K562 (cell line): ENCODE results near the gene CTBP2. TPM values are rescaled to one million over a fixed set of nuclear protein-coding genes. Genes with fewer than 3 reads are reported as not detected.

Experiments
- ATAC-seq: fragments of 200-7000 bp; cut with Tn5 transposase; 3 replicates; pipeline ENCODE4 v1.9.1; 2020; ENCODE audit warnings: moderate library complexity
- BruUV-seq: library from RNA; stranded (reverse); fragments of 400-500 nt; replicated peaks from 2 replicates; lab custom pipeline; 2021; lab: Mats Ljungman, UMichigan
- CTCF ChIA-PET: fragments of 300-600 bp; formaldehyde crosslinking; extraction: SDS; loops from one replicate; lab custom pipeline; 2021; ENCODE audit warnings: low intra/inter-chr PET ratio; lab: Yijun Ruan, JAX
- POLR2A ChIA-PET: fragments of 300-600, 350-650 bp; sonication (Branson Sonifier 250); formaldehyde crosslinking; extraction: SDS; loops from one replicate; lab custom pipeline; 2021; ENCODE audit warnings: antibody characterized with exemption, inconsistent platforms; lab: Yijun Ruan, JAX
- DNase-seq, 4 experiments: peaks; one replicate each; pipeline versions ENCODE4 v3.0.0 to v3.0.0-alpha.2; 2011 to 2018; ENCODE audit warnings: low spot score in 3 of 4, mixed read lengths in 3 of 4; ENCODE audit errors: extremely low read depth in 1 of 4
- FAIRE-seq: peaks from 2 replicates; lab custom pipeline; 2011; peaks lifted over from hg19 to GRCh38; lab: Jason Lieb, UNC
- H2AFZ ChIP-seq: 2 replicates; pipeline ENCODE4 v1.6.0; 2011; ENCODE audit warnings: low read depth, low read length, control low read depth, inconsistent platforms
- H3K27ac ChIP-seq: fragments of 200-600 bp; 3 replicates; pipeline ENCODE4 v1.8.0; 2011; ENCODE audit warnings: low read depth, mild to moderate bottlenecking, control low read depth, inconsistent platforms, low read length, moderate library complexity, mixed read lengths; ENCODE audit errors: extremely low read depth
- H3K27me3 ChIP-seq, 2 experiments: fragments of 300-600 bp in 1 of 2; 2 replicates in 1 of 2; 3 replicates in 1 of 2; pipeline versions ENCODE4 v1.6.0 to v1.8.0; 2011; ENCODE audit warnings: inconsistent platforms in 2 of 2, low read length in 2 of 2, mild to moderate bottlenecking in 1 of 2, mixed read lengths in 1 of 2, moderate library complexity in 1 of 2; ENCODE audit not compliant: control insufficient read depth in 2 of 2, insufficient read depth in 2 of 2
- H3K36me3 ChIP-seq: fragments of 300-600 bp; 3 replicates; pipeline ENCODE4 v1.8.0; 2011; ENCODE audit warnings: mild to moderate bottlenecking, low read length, inconsistent platforms; ENCODE audit not compliant: control insufficient read depth, insufficient read depth
- H3K4me1 ChIP-seq, 2 experiments: fragments of 200-600 bp in 1 of 2; replicated peaks in 1 of 2; 2 replicates in 1 of 2; 3 replicates in 1 of 2; pipeline versions ENCODE4 v1.5.1 to v1.8.0; 2011; ENCODE audit warnings: inconsistent platforms in 2 of 2, low read length in 2 of 2, mild to moderate bottlenecking in 1 of 2, mixed read lengths in 1 of 2, moderate library complexity in 1 of 2; ENCODE audit not compliant: control insufficient read depth in 2 of 2, insufficient read depth in 2 of 2
- H3K4me2 ChIP-seq: 2 replicates; pipeline ENCODE4 v1.6.1; 2011; ENCODE audit warnings: low read length, control low read depth, inconsistent platforms, mixed read lengths; ENCODE audit not compliant: insufficient read depth
- H3K4me3 ChIP-seq: fragments of 200-600 bp; sonication (generic), shearing (Covaris generic); 2 replicates; pipeline ENCODE4 v1.5.1; 2016; ENCODE audit warnings: control low read depth, inconsistent platforms
- H3K79me2 ChIP-seq: fragments of 200-600 bp; 3 replicates; pipeline ENCODE4 v1.8.0; 2011; ENCODE audit warnings: low read length, inconsistent platforms; ENCODE audit not compliant: control insufficient read depth, insufficient read depth
- H3K9ac ChIP-seq, 2 experiments: 2 replicates each; pipeline versions ENCODE4 v1.6.0 to v1.6.1; 2011; ENCODE audit warnings: low read depth in 2 of 2, low read length in 2 of 2, control low read depth in 1 of 2, inconsistent platforms in 1 of 2, mild to moderate bottlenecking in 1 of 2, mixed read lengths in 1 of 2; ENCODE audit not compliant: insufficient read depth in 1 of 2
- H3K9me1 ChIP-seq: one replicate; pipeline ENCODE4 v1.6.0; 2011; ENCODE audit warnings: inconsistent platforms, mild to moderate bottlenecking, low read length, moderate library complexity; ENCODE audit not compliant: control insufficient read depth, insufficient read depth
- H3K9me3 ChIP-seq: replicated peaks from 2 replicates; pipeline ENCODE4 v1.5.1; 2011; ENCODE audit warnings: low read depth, low read length, inconsistent platforms; ENCODE audit not compliant: control insufficient read depth, insufficient read depth
- H4K20me1 ChIP-seq: replicated peaks from 2 replicates; pipeline ENCODE4 v1.6.1; 2011; ENCODE audit warnings: low read length, inconsistent platforms, mixed read lengths; ENCODE audit not compliant: control insufficient read depth, insufficient read depth
- FOXJ2 ChIP-seq: fragments of 200-800 bp; sonication (Bioruptor generic); IDR thresholded peaks from 2 replicates; pipeline ENCODE4 v1.6.1; 2016; ENCODE audit warnings: missing genetic modification characterization, missing compliant biosample characterization
- GATAD2B ChIP-seq: fragments of 450-650 bp; IDR thresholded peaks from 2 replicates; pipeline ENCODE4 v1.6.1; 2017; ENCODE audit warnings: mild to moderate bottlenecking, borderline replicate concordance
- MEIS2 ChIP-seq: fragments of 450-650 bp; IDR thresholded peaks from 2 replicates; pipeline ENCODE4 v1.6.1; 2014; ENCODE audit warnings: mild to moderate bottlenecking; ENCODE audit not compliant: partially characterized antibody
- NFIC ChIP-seq: fragments of 450-650 bp; IDR thresholded peaks from 2 replicates; pipeline ENCODE4 v1.6.1; 2017; ENCODE audit warnings: mild to moderate bottlenecking, inconsistent platforms
- POLR3G ChIP-seq: IDR thresholded peaks from 2 replicates; pipeline ENCODE4 v1.6.1; 2011; ENCODE audit not compliant: insufficient read length, insufficient replicate concordance; ENCODE audit errors: extremely low read depth
- TBL1XR1 ChIP-seq, 2 experiments: IDR thresholded peaks; 2 replicates each; pipeline ENCODE4 v1.6.1; 2012; ENCODE audit warnings: improper control_type of control experiment in 2 of 2, low read length in 2 of 2, mild to moderate bottlenecking in 1 of 2
- TGIF2 ChIP-seq: sonication (generic); formaldehyde crosslinking; IDR thresholded peaks from 2 replicates; pipeline ENCODE4 v1.8.1; 2022; ENCODE audit warnings: mild to moderate bottlenecking, missing genetic modification reagents, moderate library complexity
- ZNF398 ChIP-seq: fragments of 250-450 bp; sonication (Bioruptor Pico); IDR thresholded peaks from 2 replicates; pipeline ENCODE4 v1.8.0; 2021; ENCODE audit warnings: moderate library complexity, mild to moderate bottlenecking, inconsistent platforms
- ZNF408 ChIP-seq: fragments of 250-450 bp; sonication (Bioruptor Pico); IDR thresholded peaks from 2 replicates; pipeline ENCODE4 v1.4.0; 2020; ENCODE audit warnings: low read depth, mild to moderate bottlenecking, moderate library complexity
- ZSCAN32 ChIP-seq: fragments of 450-650 bp; formaldehyde crosslinking; IDR thresholded peaks from 2 replicates; pipeline ENCODE4 v1.4.0; 2020; ENCODE audit warnings: mild to moderate bottlenecking, moderate library complexity
- WGBS: fragments of 100-300 bp; shearing (Covaris generic); methylation state at CpG from one replicate; pipeline ENCODE4 v1.1.6; 2016; ENCODE audit warnings: low coverage, mixed read lengths; ENCODE audit not compliant: insufficient coverage; ENCODE audit errors: missing lambda C conversion rate; 5-methylcytosine and 5-hydroxymethylcytosine counted together
- in situ Hi-C: fragments of 300-500 bp; cut with MboI; formaldehyde crosslinking; loops from 4 replicates; pipeline ENCODE4 v1.15.0; 2018; ENCODE audit warnings: inconsistent platforms, mixed read lengths
- intact Hi-C: fragments of 100-400 bp; cut with micrococcal nuclease; formaldehyde crosslinking; loops from 2 replicates; pipeline ENCODE4 v1.14.2; 2022
- polyA plus RNA-seq, 8 experiments: library from polyadenylated mRNA; depleted of rRNA in 4 of 8; stranded (reverse) in 5 of 8; unstranded in 3 of 8; fragments of >200 nt; fragmentation: Nextera tagmentation in 2 of 8; fragmentation: Illumina TruSeq in 1 of 8; extraction: Ambion mirVana in 2 of 8; extraction: Trizol in 1 of 8; gene quantifications; 2 replicates each; pipeline versions ENCODE4 v1.2.1 to v1.2.3, GENCODE V29; 2011 to 2014; ENCODE audit warnings: inconsistent platforms in 1 of 8, missing spikeins in 1 of 8
- total RNA-seq, 7 experiments: library from RNA; depleted of rRNA in 6 of 7; stranded (reverse); fragments of >200 nt in 6 of 7; fragmentation: Illumina TruSeq in 2 of 7; extraction: Trizol in 2 of 7; gene quantifications; 2 replicates each; pipeline versions ENCODE4 v1.2.1 to v1.2.3, GENCODE V29; 2011 to 2021; ENCODE audit warnings: low replicate concordance in 1 of 7
- TF ChIP-seq, protein P1 (sequence below): fragments of 450-650 bp; IDR thresholded peaks from 2 replicates; pipeline ENCODE4 v1.6.1; 2018; ENCODE audit warnings: mild to moderate bottlenecking, low read depth; ENCODE audit not compliant: partially characterized antibody

The CTBP2 gene
- total and polyA plus RNA-seq, 9 of the 15 experiments (the other 6 are each of a cell fraction or from before 2014, with no cell fraction given), result 1.3 to 8.8 (median 5.1) TPM

GRCh38 chr10:124977161-124977560 is 183.2 kb downstream of the CTBP2 start:
- in situ Hi-C loops (no loop called here), intact Hi-C loops (no loop called here)
- no peak overlapping the region for H3K4me2 ChIP-seq
- no peak for TF ChIP-seq FOXJ2 (tag)
- TF ChIP-seq TGIF2, result no peak
- TF ChIP-seq POLR3G, result no peak
- no peak for TF ChIP-seq MEIS2
- TF ChIP-seq, protein P1, sequence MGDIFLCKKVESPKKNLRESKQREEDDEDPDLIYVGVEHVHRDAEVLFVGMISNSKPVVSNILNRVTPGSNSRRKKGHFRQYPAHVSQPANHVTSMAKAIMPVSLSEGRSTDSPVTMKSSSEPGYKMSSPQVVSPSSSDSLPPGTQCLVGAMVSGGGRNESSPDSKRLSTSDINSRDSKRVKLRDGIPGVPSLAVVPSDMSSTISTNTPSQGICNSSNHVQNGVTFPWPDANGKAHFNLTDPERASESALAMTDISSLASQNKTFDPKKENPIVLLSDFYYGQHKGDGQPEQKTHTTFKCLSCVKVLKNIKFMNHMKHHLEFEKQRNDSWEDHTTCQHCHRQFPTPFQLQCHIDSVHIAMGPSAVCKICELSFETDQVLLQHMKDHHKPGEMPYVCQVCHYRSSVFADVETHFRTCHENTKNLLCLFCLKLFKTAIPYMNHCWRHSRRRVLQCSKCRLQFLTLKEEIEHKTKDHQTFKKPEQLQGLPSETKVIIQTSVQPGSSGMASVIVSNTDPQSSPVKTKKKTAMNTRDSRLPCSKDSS, result no peak
- TF ChIP-seq NFIC, result no peak
- no peak for TF ChIP-seq ZSCAN32
- no peak for TF ChIP-seq GATAD2B
- no peak for TF ChIP-seq ZNF398
- no peak for TF ChIP-seq TBL1XR1 (IDR thresholded peaks at IDR 0.05; ENCODE audit: low read length in 2 of 2)
- TF ChIP-seq ZNF408, result no peak
- H3K36me3 ChIP-seq, result no peaks in the 10 kb centered on the region
- ChIA-PET POLR2A (no interaction called here), CTCF (no interaction called here)
- ATAC-seq (no peak), DNase-seq (no peak), FAIRE-seq (no peak)
- H2AFZ ChIP-seq, result no peak overlapping the region
- no CpG with 5 or more reads among the region's 3 CpGs for WGBS
- no peaks in the 10 kb centered on the region for H3K9me1 ChIP-seq
- no peaks in the 10 kb centered on the region for H3K27me3 ChIP-seq
- H3K79me2 ChIP-seq, result no peaks in the 10 kb centered on the region
- no peak overlapping the region for H3K9ac ChIP-seq
- H3K4me1 ChIP-seq, result no peaks in the 10 kb centered on the region
- H3K9me3 ChIP-seq, result no peaks in the 10 kb centered on the region
- no TSS peak for BruUV-seq
- no peak overlapping the region for H3K4me3 ChIP-seq
- no peaks in the 10 kb centered on the region for H4K20me1 ChIP-seq
- H3K27ac ChIP-seq, result no peak overlapping the region
